Activated CD4-positive, alpha-beta T cell treated with anti-CD3 and anti-CD28 coated beads, Interleukin-2, amount 50 U/mL, for 1 hour (primary cell): ENCODE results near the gene POC1A.

Experiments
- DNase-seq: peaks from one replicate; pipeline ENCODE4 v3.0.0-alpha.2; 2020

Gene POC1A

DNA sequence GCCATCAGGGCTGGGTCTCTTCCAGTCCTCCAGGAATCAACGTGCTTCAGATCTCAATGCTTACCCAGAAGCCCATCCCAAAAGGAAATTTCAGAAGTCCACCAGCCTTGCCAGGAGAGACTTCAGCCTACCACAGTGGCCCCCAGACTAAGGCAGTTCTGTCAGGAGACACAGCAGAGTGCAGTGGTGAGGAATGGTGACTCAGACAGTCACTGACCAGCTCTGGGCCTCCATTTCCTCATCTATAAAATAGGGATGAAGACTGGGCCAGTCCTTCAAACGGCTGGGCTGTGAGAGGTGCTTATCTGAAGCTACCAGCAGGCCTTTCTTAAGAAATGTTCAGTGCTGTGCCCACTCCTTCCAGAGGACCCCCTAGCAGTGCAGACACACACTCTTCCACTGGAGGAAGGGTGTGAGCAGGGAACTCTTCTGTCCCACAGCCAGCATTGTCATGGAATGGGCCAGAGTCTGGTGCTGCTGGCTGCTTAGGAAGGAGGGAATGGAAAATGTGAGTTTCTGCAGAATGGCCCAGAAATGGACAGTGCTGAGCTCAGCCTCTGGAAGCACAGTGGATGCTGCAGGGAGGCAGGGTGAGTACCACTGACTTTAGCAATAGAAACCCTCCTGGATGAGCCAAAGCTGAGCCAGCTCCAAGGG lies 56.2 kb downstream of the POC1A start:
- DNase-seq = no peak

- DNase-seq = no peak
These were observed 58.0 kb downstream of the POC1A start for GRCh38 chr3:52095990-52096775.

DNA sequence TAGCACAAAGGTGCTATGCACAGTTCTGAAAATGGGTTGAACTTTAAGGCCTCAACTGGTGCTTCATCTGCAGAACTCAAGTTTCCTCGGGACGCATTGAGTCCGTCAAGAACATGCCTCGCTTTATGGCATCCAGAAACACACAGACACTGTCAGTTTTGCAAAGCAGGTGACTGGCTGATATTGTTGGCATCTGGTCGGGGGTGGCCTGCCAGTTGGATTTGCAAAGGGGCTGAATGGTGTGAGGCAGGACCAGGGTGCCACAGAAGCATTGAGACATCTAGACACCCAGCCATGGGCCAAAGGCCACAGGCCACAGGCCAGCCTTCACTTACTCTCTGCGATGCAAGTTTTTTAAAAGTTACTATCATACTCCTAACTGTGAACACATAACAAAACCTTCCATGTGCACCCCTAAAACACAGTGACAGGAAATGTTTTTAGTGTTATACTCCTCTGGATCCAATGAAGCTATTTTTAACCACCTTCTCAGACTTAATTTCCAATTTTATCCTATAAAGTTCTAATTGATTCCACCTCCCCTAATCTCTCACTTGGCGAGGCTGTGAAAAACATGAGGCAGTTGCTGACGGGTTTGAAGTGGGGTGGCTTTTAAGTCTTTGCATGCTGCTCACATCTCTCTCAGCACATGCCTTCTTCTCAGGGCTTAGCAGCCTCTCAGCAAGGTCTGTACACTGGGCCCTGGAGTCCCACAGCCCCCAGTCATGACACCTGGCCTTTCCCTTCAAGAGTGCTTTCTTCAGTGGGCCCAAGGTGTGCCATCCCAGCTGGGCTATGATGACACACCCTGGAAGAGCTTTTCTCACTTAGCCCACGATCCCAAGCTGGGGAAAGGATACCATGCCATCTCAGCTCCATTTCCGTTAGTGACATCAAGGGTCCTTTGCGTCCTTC lies 59.4 kb downstream of the POC1A start:
- no peak for DNase-seq

DNA sequence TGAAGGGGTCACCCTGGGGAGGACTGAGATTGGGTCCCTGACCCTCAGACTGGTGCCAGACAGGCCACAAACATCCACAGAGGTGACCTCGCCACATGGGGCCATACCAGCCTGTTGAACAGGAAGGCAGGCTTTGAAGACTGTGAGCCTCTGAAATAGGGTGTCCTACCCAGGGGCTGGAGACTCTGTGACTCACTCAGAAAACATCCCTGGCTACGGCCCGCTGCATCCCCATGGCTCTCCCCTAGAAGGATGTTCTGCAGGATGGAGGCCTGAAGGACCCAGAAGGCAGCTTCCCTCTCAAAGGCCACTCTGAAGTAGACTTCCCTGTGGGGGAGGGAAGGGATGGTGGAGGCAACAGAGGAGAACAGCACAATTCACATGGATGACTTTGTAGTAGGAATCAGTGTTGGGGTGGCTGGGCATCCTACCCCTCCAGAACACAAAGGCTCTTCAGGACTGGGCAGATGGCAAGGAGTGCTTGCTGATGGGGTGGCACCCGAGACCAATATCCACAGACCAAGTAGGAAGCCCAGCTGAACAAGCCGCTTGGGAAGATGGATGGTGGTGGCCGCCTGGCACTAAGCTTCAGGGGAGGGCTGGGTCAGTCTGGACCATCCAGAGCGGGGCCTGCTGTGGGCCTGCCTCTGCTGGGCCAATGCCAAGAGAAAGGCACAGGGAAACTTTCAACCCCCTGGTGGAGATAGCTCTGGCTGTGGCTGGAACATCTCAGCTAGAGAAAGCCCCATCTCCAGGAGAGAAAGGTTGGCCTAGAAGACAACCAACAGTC lies 60.3 kb downstream of the POC1A start:
- no peak for DNase-seq

DNA sequence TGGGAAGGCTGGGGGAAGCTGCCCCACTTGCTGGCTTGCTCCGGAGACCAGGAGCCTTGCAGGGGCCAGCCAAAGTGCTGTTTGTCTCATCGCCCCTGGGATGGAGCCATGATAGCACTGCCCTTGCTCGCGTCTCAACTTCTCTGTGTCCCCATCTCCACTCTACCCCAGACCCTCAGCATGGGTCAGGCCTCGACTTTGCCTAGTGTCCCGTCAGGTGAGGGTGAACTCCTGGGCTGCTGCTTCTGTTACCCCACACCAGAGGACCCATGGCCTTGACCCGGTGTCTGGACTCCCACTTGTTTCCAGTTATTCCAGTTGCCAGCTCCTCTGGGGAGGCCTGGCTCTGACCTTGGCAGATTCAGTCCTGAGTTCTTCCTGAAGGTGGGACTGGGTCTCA lies 61.3 kb downstream of the POC1A start:
- DNase-seq = no peak

GRCh38 chr3:52092271-52092660 lies 62.0 kb downstream of the POC1A start:
- DNase-seq = no peak

DNA sequence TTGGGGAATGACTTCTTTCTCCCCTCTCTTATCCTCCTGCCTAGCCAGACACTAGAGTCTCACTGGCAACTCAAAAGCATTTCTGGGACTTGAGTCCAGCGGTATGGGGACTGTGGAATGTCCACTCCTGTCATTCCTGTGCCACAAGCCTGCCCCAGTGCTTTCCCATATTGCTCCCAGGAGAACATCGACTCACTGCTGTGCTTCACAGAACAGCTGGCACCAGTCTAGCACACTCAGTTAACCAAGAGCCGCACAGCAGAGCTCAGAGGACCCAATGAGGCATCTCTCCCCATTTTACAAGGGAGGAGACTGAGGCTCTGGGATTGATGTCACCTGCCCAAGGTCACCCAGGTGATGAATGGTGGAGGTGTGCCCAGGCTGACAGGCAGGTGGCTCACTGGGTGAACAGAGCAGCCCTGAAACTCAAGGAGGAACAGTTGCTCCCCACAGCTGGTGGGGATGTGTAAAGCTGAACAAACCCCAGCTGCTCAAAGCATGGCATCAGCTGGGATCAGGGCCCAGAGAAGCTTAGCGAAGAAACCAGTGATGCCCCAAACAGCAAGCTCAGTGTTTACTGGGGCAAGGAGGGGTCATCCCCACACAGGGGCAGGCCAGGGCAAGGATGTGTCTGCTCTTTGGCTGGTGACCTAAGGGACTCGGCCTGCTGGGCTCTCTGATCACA lies 62.5 kb downstream of the POC1A start:
- no peak for DNase-seq

DNA sequence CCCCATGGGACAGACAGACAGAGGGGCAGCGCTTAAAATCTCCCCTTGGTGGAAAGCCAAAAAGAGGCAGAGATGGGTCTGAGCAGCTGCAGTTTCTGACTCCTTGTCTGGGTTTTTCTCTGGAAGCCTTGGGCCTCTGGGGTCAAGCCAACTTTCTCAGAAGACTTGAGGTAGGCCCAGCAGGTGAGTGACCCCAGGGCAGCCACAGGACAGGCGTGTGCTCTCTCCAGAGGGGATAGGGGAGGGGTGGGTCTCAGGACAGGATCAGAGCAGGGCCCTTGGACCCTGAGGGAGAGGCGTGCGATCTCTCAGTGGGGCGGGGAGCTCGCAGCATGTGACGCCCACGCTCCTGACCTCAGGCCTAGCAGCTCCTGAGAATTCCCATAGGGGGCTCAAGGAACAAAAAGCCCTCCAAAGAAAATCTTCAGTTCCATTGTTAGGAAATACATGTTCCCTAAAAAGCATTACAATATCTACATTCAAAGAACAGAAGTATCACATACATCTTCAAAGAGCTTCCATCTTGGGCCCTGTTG lies 63.2 kb downstream of the POC1A start:
- DNase-seq = no peak

GRCh38 chr3:52090131-52090932 lies 63.9 kb downstream of the POC1A start:
- DNase-seq = no peak

- no peak for DNase-seq
These were observed 64.5 kb downstream of the POC1A start for GRCh38 chr3:52089691-52090090.

DNA sequence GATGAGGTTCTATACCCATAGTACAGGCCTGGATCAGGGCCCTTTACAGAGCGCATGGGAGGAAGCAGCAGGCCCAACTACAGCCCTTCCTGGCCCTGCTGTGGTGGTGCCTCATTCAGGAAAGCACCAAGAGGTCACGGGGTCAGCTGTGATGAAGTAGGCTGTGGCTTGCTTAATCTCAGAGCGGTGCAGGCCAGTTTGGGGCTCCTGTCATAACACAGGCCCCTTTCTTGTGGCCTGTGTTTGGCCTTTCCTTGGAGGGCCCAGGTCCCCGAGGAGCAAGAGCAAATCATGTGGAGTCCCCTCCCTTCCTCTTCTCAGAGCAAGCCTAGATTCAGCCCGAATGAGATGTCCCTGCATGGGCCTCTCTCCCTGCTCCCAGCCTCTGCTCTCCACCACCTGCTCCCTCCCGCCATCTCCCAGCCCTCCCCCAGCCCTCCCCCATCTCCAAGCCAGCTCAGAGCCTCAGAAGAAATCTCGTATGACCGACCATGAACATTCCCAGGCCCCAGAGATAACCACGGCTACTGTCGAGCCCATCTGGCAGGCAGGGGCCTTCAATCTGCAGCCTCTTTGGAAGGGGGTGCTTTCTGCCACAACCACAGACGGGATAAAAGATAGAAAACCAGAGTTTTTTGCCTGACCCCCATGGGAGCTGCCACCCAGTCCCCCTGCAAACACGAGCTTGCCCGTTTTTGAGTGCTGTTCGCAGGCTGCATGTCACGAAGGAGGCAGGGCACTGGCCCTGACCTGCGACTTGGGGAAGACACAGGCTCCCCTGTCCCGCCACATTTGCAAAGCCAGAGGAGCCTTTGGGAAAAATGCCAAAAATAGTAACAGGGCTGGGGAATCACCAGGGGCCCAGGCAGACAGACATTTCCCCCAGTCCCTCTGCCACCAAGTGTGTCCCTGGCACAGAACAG lies 65.5 kb downstream of the POC1A start:
- DNase-seq = no peak

GRCh38 chr3:52087731-52088130 lies 66.5 kb downstream of the POC1A start:
- DNase-seq = no peak

DNA sequence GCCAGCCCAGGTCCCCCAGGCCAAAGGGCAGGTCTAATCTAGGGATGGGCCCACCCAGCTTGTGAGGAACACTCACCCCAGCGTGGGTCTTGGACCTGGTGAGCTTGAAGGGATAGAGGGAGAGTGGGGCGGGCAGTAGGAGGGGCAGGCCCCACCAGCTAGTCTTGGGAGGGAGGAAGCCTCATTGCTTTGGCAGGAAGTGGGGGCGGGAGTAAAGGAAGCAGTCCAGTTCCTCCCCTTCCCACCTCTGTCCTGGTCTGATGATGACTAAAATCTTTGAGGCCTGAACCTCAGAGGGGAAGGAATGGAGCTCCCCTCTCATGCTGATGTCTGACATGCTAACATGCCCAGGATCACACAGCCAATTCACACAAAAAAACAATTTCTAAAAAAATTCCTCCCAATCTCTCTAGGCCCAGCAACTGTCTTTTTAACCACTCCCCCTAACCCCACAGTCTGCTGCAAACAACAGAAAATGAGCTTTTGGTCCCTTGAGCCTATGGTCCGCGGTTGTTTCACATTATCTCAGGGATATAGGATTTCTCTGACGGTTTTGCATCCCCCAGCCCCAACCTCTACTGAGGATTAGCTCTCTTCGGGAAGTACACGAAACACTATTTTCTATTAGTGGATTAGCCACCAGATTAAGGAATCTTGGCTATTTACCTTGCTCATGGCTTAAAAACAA lies 67.1 kb downstream of the POC1A start:
- no peak for DNase-seq

- no peak for DNase-seq
These were observed 67.8 kb downstream of the POC1A start for GRCh38 chr3:52086461-52086860.

DNA sequence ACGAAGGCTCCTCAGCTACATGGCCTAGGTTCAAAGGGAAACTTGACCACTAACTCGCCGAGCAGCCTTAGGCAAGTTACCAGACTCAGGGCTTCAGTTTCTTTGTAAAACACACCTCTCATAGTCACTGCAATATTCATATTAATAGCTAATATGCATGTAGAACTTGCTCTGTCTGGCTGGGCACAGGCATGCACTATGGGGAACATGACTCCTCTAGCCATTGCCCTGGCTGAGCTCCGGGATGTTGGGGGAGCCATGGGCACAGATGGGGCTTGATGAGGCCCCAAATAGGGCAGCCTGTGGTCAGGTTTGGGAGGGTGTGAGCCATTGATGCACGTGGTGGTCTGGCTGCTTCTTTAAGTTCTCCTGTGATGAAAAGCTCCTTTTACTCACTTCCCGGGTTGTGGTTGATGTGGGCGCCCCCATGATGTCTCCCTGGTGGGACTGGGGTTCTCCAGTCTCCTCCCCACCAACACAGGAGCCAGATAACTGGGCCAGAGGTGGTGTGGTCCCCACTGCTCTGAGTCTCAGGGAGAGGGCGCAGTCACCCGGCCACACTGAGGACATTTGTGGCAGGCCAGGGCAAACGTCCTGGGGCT lies 68.4 kb downstream of the POC1A start:
- no peak for DNase-seq

GRCh38 chr3:52084954-52085680 lies 69.1 kb downstream of the POC1A start:
- no peak for DNase-seq

DNA sequence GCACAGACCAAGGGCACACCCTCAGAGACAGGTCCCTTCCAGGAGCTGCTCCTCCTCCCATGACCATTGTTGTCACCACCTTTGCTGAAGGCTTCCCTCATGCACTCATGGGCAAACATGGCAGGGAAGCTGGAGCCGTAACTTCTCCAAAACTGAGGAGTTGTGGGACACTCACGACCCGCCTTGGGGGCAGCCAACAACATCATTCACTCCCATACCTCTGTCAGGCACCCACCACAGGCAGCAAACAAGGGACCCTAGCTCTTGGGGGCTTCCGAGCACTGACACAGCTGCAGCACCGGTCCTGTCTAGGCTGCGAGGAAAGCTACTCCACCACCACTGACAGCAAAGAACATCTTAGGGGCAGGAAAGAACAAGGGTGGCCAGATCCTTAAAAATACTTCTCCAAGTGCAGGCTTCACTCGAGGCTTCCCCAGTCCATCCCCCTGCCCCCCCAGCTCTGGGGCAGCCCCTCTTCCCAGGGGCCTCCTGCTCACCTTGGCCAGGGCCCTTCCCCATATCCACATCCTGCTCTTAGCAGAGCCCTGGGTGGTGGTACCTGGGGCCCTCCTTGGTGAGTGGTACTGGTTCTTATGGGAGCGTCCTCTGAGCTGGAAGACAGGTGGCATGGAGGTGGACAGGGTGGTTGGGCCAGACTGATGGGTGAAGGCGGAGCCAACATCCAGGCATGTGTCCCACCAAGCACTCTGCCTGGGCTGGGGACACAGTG lies 69.8 kb downstream of the POC1A start:
- DNase-seq = no peak
